ENCODE data around the gene ERGIC1. TPM values are rescaled to one million over a fixed set of nuclear protein-coding genes. Genes with fewer than 3 reads are reported as not detected.

Gene ERGIC1
- total RNA-seq, 1 experiment from 2014 or later: 77.0 TPM

GRCh38 chr5:172985596-172985995, 151.5 kb downstream of the ERGIC1 start:
- Histone ChIP-seq H3K79me2 (ENCODE audit: insufficient read depth, low read length) (peaks cover 8% of the 10 kb centered on the region; the same call in 1 of the 2 replicates), H2BK5ac (ENCODE audit: insufficient read length, low read length) (no peak overlapping the region), H3K9me3 (ENCODE audit: control insufficient read depth, low read depth, low read length) (no peaks in the 10 kb centered on the region), H2AK5ac (ENCODE audit: insufficient read length, low read length) (no peak overlapping the region), H3K9ac (ENCODE audit: extremely low read depth, insufficient read length, low read length) (no peak overlapping the region), H3K4ac (ENCODE audit: low read depth, low read length) (no peak overlapping the region), H3K23ac (ENCODE audit: insufficient read length, low read depth, low read length) (no peak overlapping the region), H4K5ac (ENCODE audit: insufficient read length, low read depth, low read length) (no peak overlapping the region), H3K27me3 (ENCODE audit: insufficient read depth, low read length) (no peaks in the 10 kb centered on the region; the same call in 1 of the 2 replicates), H4K8ac (replicated peaks; ENCODE audit: insufficient read length, low read depth, low read length) (no peak overlapping the region), H2BK20ac (ENCODE audit: low read depth, low read length, poor library complexity, severe bottlenecking) (no peak overlapping the region), H4K91ac (ENCODE audit: insufficient read length, low read depth, low read length) (no peak overlapping the region), H3K4me1 (ENCODE audit: insufficient read depth, low read length) (no peaks in the 10 kb centered on the region), H3K27ac (ENCODE audit: insufficient read length, low read depth, low read length) (no peak overlapping the region), H3K23me2 (ENCODE audit: insufficient read length, low read depth, low read length, poor library complexity, severe bottlenecking) (peaks cover 9% of the 10 kb centered on the region), H2BK120ac (ENCODE audit: low read depth, low read length, poor library complexity, severe bottlenecking) (no peak overlapping the region), H3K56ac (ENCODE audit: insufficient read length, low read depth, low read length) (no peak overlapping the region), H3T11ph (ENCODE audit: low read length) (no peak overlapping the region), H3K14ac (ENCODE audit: insufficient read depth, low read length) (no peak overlapping the region), H3K18ac (ENCODE audit: insufficient read length, low read depth, low read length) (no peak overlapping the region), H2BK15ac (ENCODE audit: low read depth, low read length) (no peak overlapping the region), H2BK12ac (ENCODE audit: insufficient read length, low read depth, low read length) (no peak overlapping the region), H3K79me1 (ENCODE audit: insufficient read depth, low read depth, low read length, poor library complexity, severe bottlenecking) (peaks cover 5% of the 10 kb centered on the region), H2AFZ (ENCODE audit: low read length) (no peak overlapping the region), H3K4me2 (ENCODE audit: insufficient read depth, insufficient read length, low read length) (no peak overlapping the region), H4K20me1 (ENCODE audit: control insufficient read depth, insufficient read depth, insufficient read length) (no peaks in the 10 kb centered on the region)
- Mint-ChIP-seq H3K4me3 (peak overlapping the region; percentile 30 to 53; a peak in 3 of 5 replicates), H3K36me3 (ENCODE audit: insufficient read depth in 1 of 3, low read depth in 3 of 3) (peaks cover 6 to 22% (median 15%) of the 10 kb centered on the region in 3 experiments; a peak in 6 of 7 replicates), H3K27ac (no peak overlapping the region), H3K4me1 (peaks cover 9% of the 10 kb centered on the region in 2 experiments), H3K27me3 (ENCODE audit: low read depth) (no peaks in the 10 kb centered on the region), H3K9me3 (no peaks in the 10 kb centered on the region)
- no peak for TF ChIP-seq CTCF (conservative IDR thresholded peaks at IDR 0.05)
- DNase-seq: no peak

All from H9 (cell line).